NCI-H1436 treated with DMSO at 0.1 percent for 48 hours (cell line): Measurements from ENCODE around the gene VDAC1.
A peak's percentile ranks its signal among the peaks of the same experiment; 100 is the strongest.
"Not testable (repeated sequence)": the region's sequence is repeated elsewhere in the genome, so short reads cannot be mapped to it uniquely, and the experiment has no call there.

ENCODE experiments used
- DNase-seq: peaks from one replicate; lab custom pipeline; 2025; lab: John Stamatoyannopoulos, UW

The VDAC1 gene

DNA sequence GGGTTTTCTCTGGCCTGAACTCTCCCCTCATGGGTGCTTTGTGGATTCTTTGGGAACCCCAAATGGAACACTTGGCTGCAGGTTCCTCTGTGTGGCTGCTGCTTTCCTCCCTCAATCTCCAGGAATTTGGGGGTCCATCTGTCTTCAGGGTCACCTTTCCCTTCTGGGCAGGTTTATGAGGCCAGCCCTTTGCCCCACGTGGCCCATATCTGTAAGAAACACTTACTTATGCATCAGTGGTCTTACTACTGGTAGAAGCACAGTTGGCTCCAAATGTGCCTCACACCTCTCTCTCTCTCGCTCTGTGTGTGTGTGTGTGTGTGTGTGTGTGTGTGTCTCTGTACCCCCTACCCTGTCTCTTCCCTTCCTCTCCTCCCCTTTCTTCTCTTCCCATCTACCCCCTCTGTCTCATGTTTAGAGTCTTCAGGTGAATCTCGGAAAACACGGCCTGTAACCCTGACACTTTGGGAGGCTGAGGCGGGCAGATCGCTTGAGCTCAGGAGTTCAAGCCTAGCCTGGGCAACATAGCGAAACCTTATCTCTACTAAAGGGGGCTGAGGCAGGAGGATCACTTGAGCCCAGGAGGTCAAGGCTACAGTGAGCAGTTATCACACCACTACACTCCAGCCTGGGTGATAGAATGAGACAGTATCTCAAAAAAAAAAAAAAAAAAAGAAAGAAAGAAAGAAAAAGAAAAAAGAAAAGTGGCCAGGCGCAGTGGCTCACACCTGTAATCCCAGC, 63.1 kb downstream of the VDAC1 start:
- DNase-seq, result no peak

DNA sequence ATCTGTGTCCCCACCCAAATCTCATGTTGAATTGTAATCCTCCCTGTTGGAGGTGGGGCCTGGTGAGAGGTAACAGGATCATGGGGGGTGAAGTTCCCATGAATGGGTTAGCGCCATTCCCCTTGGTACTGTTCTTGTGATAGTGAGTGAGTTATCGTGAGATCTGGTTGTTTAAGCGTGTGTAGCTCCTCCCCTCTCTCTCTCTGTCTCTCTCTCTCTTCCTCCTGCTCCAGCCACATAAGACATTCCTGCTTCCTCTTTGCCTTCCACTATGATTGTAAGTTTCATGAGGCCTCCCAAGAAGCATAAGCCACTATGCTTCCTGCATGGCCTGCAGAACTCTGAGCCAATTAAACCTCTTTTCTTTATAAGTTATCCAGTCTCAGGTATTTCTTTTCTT, 65.1 kb downstream of the VDAC1 start:
- DNase-seq, result no peak

DNA sequence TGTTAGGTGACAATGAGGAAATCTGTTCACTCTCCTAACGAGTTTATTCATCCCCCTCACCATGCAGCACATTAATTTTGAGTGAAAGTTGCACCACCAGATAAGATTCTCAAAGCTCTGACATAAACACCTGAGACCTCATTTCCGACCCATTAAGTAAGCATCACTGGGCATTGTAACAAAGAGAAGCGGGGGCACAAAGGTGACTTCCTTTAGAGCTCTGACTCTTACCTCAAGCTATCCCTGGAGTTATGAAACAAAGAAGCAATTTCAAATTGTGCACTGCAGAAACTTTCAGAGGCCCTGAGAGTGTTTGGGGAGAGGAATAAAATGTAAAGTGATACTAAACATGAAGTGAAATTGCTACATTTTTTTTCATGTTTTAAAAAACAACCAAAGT, 65.8 kb downstream of the VDAC1 start:
- no peak for DNase-seq

DNA sequence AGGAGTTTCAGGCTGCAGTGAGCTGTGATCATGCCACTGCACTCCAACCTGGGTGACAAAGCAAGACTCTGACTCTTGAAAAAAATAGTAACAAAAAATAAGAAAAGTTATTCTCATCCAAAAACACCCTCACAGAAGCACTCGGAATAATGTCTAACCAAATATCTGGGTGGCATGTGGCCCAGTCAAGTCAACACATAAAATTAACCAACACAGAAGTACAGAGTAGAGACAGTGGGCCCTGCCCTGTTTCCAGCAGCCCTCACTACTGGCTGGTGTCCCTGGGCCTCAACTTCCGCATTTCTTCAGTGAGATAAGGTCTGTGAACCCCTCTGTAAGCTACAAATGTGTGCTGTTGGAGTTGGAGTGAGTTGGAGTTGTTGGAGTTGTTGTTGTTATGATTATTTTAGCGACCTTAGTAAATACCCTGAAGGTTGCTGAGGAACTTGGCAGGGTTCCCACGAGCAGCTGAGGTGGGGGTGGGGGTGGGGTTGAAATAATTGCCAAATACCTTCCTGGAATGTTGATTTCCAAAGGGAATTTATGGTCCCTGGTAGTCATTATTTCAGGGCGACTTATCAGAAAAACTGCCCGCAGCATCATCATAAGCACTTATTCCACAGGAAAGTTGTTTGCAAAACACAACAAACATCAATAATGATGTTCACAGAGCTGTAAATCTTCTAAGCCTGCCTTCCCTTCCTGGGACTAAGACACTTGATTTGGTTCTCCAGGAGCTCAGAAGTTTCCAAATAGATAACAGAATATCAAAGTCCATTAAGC, 66.5 kb downstream of the VDAC1 start:
- DNase-seq, result no peak

DNA sequence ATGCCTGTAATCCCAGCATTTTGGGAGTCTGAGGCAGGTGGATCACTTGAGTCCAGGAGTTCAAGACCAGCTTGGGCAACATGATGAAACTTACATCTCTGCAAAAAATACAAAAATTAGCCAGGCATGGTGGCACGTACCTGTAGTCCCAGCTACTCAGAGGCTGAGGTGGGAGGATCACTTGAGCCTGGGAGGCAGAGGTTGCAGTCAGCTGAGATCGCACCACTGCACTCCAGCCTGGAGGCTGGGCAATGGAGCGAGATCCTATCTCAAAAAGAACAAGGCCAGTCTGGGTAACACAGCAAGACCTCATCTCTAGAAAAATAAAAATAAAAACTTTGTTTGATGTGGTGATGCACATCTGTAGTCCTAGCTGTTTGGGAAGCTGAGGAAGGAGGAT, 67.1 kb downstream of the VDAC1 start:
- not testable (repeated sequence) for DNase-seq

DNA sequence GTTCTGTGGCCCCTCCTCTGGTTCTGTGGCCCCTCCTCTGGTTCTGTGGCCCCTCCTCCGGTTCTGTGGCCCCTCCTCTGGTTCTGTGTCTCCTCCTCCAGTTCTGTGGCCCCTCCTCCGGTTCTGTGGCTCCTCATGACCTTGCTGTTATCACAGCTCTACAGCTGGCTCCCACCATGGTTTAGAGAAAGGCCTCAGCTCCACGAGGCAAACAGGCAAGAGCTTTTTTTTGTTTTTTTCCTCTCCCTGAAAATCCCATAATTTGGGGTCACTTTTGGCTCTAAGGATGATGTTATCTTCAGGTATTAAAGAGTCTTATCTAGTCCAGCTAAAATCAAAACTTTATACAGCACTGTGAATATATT, 68.1 kb downstream of the VDAC1 start:
- no peak for DNase-seq

DNA sequence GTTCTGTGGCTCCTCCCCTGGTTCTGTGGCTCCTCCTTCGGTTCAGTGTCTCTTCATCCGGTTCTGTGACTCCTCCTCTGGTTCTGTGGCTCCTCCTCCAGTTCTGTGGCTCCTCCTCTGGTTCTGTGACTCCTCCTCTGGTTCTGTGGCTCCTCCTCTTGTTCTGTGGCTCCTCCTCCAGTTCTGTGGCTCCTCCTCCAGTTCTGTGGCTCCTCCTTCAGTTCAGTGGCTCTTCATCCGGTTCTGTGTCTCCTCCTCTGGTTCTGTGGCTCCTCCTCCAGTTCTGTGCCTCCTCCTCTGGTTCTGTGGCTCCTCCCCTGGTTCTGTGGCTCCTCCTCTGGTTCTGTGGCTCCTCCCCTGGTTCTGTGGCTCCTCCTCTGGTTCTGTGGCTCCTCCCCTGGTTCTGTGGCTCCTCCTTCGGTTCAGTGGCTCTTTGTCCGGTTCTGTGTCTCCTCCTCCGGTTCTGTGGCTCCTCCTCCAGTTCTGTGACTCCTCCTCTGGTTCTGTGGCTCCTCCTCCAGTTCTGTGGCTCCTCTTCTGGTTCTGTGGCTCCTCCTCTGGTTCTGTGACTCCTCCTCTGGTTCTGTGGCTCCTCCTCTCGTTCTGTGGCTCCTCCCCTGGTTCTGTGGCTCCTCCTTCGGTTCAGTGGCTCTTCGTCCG, 68.7 kb downstream of the VDAC1 start:
- DNase-seq, result not testable (repeated sequence)

DNA sequence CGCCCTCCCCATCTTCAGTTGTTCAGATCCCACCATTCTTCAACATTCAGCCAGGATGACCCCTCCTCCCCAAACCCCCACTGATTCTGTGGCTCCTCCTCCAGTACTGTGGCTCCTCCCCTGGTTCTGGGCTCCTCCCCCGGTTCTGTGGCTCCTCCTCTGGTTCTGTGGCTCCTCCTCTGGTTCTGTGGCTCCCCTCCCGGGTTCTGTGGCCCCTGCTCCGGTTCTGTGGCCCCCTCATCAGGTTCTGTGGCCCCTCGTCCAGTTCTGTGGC, 69.2 kb downstream of the VDAC1 start:
- no peak for DNase-seq

DNA sequence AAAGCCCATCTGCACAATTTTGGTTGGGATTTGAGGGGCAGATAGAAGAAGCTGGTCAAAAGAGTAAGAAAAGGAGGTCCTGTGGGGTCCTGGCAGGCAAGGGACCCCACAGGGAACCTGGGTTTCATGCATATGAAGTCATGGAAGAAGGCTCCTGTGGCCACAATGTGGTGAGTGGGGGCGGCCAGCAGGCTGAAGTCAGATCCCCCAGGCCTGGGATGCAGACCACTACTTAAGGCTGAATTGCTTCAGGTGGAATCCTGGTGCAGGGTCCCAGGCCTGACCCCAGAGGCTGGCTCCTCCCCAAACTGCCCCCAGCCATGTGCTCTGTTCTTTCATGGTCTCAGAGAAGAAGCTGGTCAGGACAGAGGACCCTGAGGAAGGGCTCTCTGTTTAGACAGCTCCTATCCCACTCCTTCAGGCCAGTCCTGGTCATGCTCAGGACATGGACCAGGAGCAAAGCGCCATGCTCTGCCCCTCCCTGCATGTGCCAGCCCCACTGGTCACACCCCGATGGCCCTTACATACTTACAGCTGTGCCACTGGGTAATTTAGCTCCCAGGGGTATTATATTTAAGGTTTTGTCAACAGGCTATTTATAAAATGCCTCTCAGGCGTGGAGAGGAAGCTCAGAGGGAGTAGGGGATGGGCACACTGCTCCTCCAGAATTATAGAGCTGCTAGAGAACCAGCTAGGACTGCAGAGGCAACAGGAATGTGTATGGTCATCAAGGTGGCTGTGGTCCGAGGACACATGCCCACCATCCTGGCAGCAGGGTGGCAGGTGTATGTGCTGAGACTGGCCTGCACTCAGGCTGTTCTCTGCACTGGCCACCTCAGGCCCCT, 69.7 kb downstream of the VDAC1 start:
- peak; percentile 14 for DNase-seq

DNA sequence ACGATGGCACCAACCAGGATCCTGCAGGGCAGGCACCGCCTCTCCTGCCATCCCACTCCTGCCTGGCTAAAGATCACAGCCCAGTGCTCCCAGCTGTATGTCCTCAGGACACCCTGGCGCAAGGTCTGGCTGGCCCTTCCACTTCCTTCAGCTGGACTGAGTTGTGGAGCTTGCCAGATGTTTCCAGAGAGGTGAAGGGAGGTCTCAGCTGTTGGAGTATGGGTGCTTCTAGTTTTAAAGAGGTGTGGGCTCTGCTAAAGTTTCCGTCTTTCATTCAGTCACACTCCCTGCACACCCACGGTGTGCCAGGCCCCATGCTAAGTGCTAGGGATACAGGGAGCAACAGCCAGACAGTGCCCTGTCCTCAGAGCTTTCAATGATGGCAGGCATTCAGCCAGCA, 70.5 kb downstream of the VDAC1 start:
- DNase-seq, result no peak

DNA sequence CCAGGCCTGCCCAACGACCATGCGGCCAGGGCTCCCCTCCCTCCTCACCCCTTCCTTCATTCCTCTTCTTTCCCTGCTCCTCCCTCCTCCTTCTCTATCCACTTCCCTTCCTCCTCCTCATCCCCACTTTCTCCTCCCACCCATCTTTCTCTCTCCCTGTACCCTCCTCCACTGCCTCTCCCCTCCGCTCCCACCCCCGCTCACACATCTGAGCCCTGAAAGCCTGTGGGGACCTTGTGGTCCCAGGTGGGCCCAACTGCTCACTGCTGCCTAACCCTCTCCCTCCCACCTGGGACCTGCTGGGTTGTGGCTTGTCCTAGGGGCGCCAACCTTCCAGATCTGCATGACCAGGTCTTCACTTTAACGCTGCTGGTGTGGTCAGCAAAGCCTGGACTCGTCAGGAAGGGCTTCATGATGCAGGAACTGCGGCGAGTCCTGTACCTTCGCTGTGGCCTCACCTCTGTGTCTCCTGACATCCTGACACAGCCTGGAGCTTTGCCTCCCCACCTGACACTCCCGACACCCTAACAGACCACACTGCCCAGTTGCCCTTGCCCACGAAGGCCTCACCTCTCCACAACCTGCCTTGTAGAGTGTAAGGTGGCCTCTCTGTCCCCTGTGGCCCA, 71.0 kb downstream of the VDAC1 start:
- DNase-seq, result no peak

DNA sequence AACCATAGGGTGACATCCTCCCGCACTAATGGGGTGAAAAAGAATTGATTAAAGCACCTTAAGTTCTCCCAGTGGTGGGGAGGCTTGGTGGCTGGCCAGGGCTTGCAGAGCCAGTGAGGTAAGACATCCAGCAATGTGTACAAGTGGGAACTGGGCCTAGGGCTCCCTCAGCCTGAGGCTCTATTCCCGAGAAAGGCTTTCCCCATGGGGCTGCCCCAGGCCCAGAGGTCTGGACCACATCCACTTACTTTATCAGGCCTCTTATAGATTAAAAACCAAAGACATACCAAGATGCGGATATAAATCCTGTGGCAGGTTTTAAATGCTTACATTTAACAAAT, 71.6 kb downstream of the VDAC1 start:
- no peak for DNase-seq

DNA sequence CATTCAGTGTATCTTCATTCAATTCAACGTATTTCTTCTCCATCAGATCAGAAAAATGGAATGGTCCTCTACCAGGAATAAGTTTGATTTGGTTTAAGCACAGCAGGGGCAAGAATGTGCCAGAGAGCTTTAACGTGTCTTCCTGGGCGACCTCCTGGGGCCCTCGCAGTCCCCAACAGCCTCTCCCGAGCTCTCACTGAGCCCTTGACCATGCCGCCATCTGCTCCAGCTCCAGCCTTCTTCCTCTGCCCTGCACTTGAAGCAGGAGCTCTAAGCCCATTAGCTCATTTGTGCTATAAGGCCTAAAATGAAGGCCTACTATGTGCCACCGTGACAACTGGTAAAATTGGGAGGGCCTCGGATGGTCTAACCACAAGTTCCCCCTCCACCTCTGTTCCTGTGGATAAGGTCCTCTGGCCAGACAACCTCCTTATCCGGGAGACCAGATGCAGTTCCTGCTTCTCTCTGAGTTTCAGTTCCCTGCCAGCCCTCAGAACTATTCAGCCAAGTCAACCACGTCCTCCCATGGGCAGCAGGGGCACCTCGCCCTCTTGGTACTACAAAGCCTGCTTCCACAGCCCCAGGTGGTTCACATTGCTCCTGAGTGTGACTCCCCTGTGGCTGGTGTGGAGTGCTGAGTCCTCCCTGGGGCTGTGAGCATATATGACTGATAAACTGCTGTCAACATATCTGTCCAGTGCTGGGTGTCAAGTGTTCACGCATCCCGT, 72.2 kb downstream of the VDAC1 start:
- DNase-seq, result no peak

DNA sequence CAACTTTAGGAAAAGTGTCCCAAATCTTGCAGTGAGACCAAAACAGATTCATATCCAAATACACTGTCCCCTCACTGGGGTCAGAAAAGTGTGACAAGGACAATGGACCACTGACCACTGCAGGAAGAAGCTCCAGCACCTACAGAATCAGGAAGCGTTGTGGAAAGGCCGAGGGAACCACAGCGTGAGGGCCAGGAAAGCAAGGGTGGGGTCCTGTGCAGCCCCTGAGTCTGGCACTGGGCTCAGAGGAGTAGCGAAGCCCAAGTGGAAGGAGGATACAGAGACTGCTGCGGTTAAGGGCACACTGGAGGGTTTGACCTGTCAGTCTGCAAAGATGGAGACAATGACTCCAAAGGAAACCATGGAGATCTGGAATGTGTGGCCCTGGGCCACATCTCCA, 73.2 kb downstream of the VDAC1 start:
- DNase-seq, result no peak

DNA sequence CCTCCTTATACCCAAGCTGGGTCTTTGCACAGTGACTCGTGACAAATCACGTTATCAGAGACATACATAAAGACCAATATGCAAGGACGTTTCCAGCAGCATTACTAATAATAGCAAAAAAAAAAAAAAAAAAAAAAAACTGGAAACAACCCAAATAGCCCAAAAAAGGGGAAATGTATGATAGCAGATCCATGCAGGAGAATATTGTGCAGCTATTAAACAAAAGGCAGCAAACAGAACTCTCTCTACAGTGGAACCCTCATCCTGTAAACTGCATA, 74.0 kb downstream of the VDAC1 start:
- no peak for DNase-seq

DNA sequence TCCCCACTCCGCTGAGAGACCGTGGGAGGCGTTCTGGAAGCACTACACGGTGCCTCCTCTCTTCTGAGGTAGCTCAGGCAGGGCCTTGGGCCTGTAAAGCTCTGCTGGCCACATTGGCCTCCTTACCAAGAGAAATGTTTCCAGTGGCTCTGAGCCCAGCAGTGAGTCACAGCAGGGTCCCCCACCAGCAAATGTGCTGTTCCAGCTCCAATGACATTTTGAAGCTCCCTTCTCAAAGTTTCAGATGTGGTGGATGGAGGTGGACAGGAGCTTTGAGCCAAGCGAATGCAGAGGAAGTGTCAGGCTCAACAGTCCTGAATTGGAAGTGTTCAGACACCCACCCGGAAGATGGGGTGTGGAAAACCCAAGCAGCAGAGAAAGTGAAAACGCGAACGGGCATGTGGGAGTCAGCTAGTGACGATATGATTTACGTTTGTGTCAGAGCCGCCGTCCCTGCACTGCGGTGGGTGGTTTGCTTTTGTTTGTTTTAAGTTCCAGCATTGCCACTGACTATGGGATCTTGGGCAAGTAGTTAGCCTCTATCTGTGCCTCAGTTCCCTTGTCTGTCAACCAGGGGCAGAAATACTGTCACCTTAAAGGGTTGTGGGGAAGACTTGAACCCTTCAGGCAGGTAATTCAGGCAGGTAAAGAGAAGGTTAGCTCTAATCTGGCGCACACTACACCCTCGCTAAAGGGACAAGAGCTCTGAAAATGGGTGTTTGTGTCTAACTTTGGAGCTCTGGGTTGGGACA, 74.5 kb downstream of the VDAC1 start:
- DNase-seq, result no peak

DNA sequence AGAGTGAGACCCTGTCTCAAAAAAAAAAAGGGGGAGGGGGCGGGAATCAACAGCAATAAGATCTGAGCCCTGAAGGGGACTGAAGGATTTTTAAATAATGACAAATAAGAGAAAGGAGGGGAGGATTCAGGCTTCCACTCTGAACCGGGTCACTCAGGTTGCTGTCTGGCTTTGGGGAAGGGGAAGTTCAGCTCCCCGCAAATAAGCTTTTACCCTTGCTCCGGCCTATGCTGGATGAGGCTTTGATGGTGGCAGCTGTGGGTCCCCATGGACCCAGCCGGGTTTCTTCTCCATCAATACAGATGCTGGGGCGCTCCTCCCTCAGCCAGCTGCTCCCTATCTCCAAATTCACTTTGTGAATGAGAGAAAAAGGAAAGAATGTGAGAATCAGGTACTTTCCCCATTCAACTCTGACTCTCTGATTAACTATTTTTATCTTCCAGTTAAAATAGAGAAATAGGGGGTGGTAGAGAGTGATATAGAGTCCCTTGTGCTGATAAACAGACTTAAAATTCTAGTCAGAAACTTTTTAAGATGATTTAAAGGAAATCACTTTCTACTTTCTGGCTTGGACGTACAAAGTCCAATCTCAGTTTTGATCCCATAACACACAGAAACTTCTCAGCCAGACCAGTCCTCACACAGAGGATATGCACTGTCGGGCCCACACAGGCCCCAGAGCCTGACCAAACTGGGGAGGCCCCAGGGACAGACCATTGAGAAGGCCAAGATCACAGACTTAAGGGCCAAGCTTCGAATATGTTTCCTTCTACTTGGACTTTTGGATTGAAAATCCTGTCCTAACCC, 76.0 kb downstream of the VDAC1 start:
- DNase-seq, result no peak

DNA sequence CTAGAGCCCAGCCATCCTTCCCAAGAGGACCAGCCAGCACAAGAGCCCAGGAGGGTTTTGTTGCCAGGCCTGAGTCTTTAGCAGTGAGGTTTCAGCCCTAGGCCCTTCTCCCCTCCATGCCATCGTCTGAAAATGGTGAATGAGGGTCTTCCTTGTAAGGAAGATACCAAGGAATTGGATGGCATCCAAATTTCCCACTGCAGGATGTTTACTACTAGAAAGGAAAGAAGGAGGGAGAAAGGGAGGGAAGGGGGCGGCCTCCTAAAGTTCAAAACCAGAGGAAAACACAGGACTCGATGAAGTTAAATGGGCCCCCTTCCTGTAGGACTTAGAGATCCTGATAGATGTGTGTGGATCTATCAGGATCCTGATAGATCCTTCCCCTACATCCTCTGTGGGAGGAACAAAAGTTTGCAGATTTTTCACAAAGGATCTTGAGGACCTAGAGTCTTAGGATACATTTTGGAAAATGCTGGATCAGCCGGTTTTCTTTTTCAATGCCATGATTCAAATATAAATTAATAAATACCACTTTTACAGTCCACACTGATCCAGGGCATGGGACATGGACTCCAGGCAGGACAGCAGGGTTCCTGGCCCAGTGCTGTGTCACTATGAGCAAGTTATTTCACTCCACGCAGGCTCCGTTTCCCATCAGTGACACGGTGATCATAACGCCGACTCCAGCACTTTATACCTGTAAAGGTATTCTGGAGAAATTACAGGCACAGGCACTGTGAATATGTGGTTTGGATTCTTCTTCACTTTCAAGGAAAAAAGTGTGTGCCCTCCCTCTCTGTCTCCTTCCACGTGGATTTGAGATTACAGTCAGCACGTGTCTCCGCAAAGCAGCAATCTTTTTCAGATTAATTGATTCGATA, 77.2 kb downstream of the VDAC1 start:
- DNase-seq, result no peak
